G401 (cell line): Measurements from ENCODE around the gene ZNF598. TPM values are rescaled to one million over a fixed set of nuclear protein-coding genes. Genes with fewer than 3 reads are reported as not detected.

Experiments used
- DNase-seq: peaks from one replicate; pipeline ENCODE4 v3.0.0-alpha.2; 2015; ENCODE audit warnings: low spot score
- in situ Hi-C: cut with HindIII; loops from 2 replicates; pipeline ENCODE4 v1.10.0; 2016; ENCODE audit warnings: low sequenced_read_pairs, mixed read lengths
- total RNA-seq: library from RNA; depleted of rRNA; stranded (reverse); fragments of >200 nt; shearing (Covaris generic); gene quantifications from 2 replicates; pipeline ENCODE4 v1.2.3, GENCODE V29; 2014

ZNF598 gene
- total RNA-seq, 1 experiment from 2014 or later: 72.1 TPM

- in situ Hi-C loops: no loop called here
- no peak for DNase-seq
Observed at GRCh38 chr16:2031081-2031577, 21.5 kb upstream of the ZNF598 start.

- DNase-seq: no peak
- in situ Hi-C loops: no loop called here
Observed at GRCh38 chr16:2030036-2030435, 20.4 kb upstream of the ZNF598 start.

- in situ Hi-C loops: no loop called here
- no peak for DNase-seq
Observed at GRCh38 chr16:2029350-2029749, 19.7 kb upstream of the ZNF598 start.

- in situ Hi-C loops: no loop called here
- no peak for DNase-seq
Observed at GRCh38 chr16:2028620-2029220, 19.1 kb upstream of the ZNF598 start.

- in situ Hi-C loops: no loop called here
Observed at GRCh38 chr16:2028146-2028545, 18.5 kb upstream of the ZNF598 start.

GRCh38 chr16:2027024-2028010 lies 17.7 kb upstream of the ZNF598 start:
- DNase-seq: peak; percentile 68
- in situ Hi-C loops: no loop called here

More at GRCh38 chr16:2028146-2028545, 18.5 kb upstream of the ZNF598 start:
- no peak for DNase-seq

GRCh38 chr16:2026461-2027023 lies 16.9 kb upstream of the ZNF598 start, which contains the start of gene NHERF2:
Gene NHERF2 (plus strand): TSS chr16:2026902. CDS start chr16:2027006, 104 bp downstream.
- in situ Hi-C loops: no loop called here
- peak; percentile 52 for DNase-seq

GRCh38 chr16:2025878-2026460 lies 16.3 kb upstream of the ZNF598 start:
- in situ Hi-C loops: no loop called here
- no peak for DNase-seq

GRCh38 chr16:2025251-2025650 lies 15.6 kb upstream of the ZNF598 start:
- in situ Hi-C loops: no loop called here

GRCh38 chr16:2024032-2024420 lies 14.4 kb upstream of the ZNF598 start:
- DNase-seq: no peak
- in situ Hi-C loops: no loop called here

More at GRCh38 chr16:2025251-2025650, 15.6 kb upstream of the ZNF598 start:
- DNase-seq: no peak

GRCh38 chr16:2023092-2024031 lies 13.7 kb upstream of the ZNF598 start:
- DNase-seq: peak; percentile 89
- in situ Hi-C loops: no loop called here

- no peak for DNase-seq
- in situ Hi-C loops: no loop called here
Observed at GRCh38 chr16:2022723-2023091, 13.1 kb upstream of the ZNF598 start.

GRCh38 chr16:2019921-2020831 lies 10.6 kb upstream of the ZNF598 start:
- no peak for DNase-seq
- in situ Hi-C loops: no loop called here

- no peak for DNase-seq
- in situ Hi-C loops: no loop called here
Observed at GRCh38 chr16:2019518-2019920, 9.9 kb upstream of the ZNF598 start, which contains the start of gene NPW. Gene NPW (plus strand): TSS chr16:2019785.

- no peak for DNase-seq
- in situ Hi-C loops: no loop called here
Observed at GRCh38 chr16:2016407-2016922, 6.8 kb upstream of the ZNF598 start.

- in situ Hi-C loops: no loop called here
- no peak for DNase-seq
Observed at GRCh38 chr16:2015947-2016208, 6.3 kb upstream of the ZNF598 start.

GRCh38 chr16:2015117-2015946 lies 5.7 kb upstream of the ZNF598 start:
- in situ Hi-C loops: no loop called here
- DNase-seq: no peak
